Tibial artery (tissue), 4 donors: ENCODE data around the gene WNT2.

Experiments
- DNase-seq, 2 donors: peaks; one replicate each; pipeline ENCODE4 v3.0.0-alpha.2; 2019
- H3K27ac ChIP-seq, 2 donors: fragments of 200-600 bp; sonication (generic) in 1 of 2; 1 replicate in 1 of 2; 2 replicates in 1 of 2; pipeline ENCODE4 v1.5.1; 2018 to 2019; ENCODE audit warnings: mild to moderate bottlenecking in 1 of 2
- H3K27me3 ChIP-seq, 2 donors: fragments of 200-600 bp; sonication (generic) in 1 of 2; one replicate each; pipeline versions ENCODE4 v1.5.1 to v1.6.0; 2016 to 2019
- H3K36me3 ChIP-seq, 3 donors: fragments of 200-600 bp; sonication (generic) in 2 of 3; one replicate each; pipeline ENCODE4 v1.5.1; 2016 to 2019; ENCODE audit warnings: mild to moderate bottlenecking in 2 of 3
- H3K4me1 ChIP-seq, 4 donors: fragments of 200-600 bp; sonication (generic) in 2 of 4; 1 replicate in 3 of 4; 2 replicates in 1 of 4; pipeline ENCODE4 v1.5.1; 2016 to 2019
- H3K4me3 ChIP-seq, 2 donors: fragments of 200-600 bp; sonication (generic) in 1 of 2; 1 replicate in 1 of 2; 2 replicates in 1 of 2; pipeline ENCODE4 v1.5.1; 2018 to 2019; ENCODE audit warnings: mild to moderate bottlenecking in 2 of 2
- H3K9me3 ChIP-seq, 3 donors: fragments of 200-600 bp; sonication (generic) in 1 of 3; one replicate each; pipeline ENCODE4 v1.5.1; 2016 to 2019
- intact Hi-C: fragments of 100-400 bp; cut with DNase I; formaldehyde crosslinking; loops from one replicate; pipeline ENCODE4 v1.15.0; 2023; ENCODE audit warnings: low total_unique reads
- TF ChIP-seq, protein P1 (sequence below), 2 experiments: fragments of 200-600 bp in 1 of 2; fragments of 450-650 bp in 1 of 2; IDR thresholded peaks; one replicate each; pipeline ENCODE4 v1.5.1; 2017 to 2019; ENCODE audit warnings: antibody characterized with exemption in 2 of 2, mild to moderate bottlenecking in 1 of 2, moderate library complexity in 1 of 2

Gene WNT2

DNA sequence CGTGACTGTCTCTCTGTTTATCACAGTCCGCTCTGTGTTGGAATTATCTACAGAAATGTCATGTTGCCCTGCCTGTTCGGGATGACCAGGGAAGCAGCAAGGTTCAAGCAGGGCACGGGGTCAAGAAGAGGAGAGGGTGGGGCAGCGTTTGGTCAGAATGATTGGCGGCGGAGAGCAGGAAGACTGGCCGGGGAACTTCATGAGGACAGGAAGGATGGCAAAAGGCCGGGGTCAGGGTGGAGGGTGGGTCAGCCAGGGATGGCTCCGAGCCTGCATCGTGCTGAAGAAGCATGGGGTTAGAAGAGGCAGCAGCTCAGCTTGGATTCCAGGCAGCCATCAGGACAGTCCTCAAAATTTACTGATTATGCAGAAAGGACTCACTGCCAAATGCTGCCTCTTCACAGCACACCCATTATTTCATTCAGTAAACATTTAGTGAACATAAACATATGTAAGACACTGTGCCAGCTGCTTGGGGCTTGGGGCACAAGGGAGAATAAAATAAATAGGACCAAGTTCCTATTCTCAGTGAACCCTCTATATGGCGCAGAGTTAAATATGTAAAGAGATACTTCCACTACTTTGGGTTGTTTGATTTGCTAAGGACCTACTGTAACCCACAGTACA is 42.8 kb downstream of the WNT2 start:
- Histone ChIP-seq H3K36me3 (no peaks in the 10 kb centered on the region), H3K4me3 (no peak overlapping the region), H3K9me3 (no peaks in the 10 kb centered on the region), H3K27ac (no peak overlapping the region), H3K4me1 (no peaks in the 10 kb centered on the region), H3K27me3 (no peaks in the 10 kb centered on the region)
- TF ChIP-seq, protein P1, sequence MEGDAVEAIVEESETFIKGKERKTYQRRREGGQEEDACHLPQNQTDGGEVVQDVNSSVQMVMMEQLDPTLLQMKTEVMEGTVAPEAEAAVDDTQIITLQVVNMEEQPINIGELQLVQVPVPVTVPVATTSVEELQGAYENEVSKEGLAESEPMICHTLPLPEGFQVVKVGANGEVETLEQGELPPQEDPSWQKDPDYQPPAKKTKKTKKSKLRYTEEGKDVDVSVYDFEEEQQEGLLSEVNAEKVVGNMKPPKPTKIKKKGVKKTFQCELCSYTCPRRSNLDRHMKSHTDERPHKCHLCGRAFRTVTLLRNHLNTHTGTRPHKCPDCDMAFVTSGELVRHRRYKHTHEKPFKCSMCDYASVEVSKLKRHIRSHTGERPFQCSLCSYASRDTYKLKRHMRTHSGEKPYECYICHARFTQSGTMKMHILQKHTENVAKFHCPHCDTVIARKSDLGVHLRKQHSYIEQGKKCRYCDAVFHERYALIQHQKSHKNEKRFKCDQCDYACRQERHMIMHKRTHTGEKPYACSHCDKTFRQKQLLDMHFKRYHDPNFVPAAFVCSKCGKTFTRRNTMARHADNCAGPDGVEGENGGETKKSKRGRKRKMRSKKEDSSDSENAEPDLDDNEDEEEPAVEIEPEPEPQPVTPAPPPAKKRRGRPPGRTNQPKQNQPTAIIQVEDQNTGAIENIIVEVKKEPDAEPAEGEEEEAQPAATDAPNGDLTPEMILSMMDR (IDR thresholded peaks at IDR 0.05), result no peak
- no peak for DNase-seq
- intact Hi-C loops, result no loop called here

DNA sequence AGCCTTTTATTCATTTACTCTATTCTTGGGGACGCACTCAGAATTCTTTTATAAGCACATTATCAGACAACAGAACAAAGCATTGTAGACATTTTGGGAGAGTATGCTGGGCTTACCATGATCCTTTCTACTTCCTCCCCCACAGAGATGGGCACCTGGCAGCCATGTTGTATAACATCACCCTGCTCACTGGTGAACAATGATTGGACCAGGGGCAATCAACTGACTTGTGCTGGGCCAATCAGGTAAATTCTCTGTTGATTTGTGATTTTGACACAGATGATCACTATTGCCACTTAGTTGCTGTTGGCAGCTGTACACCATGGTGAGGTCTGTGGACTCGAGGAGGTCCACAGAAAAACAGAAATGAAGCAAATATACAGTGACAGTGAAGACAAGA is 43.7 kb downstream of the WNT2 start:
- Histone ChIP-seq H3K4me1 (no peaks in the 10 kb centered on the region), H3K4me3 (no peak overlapping the region), H3K27me3 (no peaks in the 10 kb centered on the region), H3K27ac (no peak overlapping the region), H3K36me3 (no peaks in the 10 kb centered on the region), H3K9me3 (no peaks in the 10 kb centered on the region)
- no peak for DNase-seq
- intact Hi-C loops, result no loop called here
- TF ChIP-seq, protein P1 (IDR thresholded peaks at IDR 0.05), result no peak

DNA sequence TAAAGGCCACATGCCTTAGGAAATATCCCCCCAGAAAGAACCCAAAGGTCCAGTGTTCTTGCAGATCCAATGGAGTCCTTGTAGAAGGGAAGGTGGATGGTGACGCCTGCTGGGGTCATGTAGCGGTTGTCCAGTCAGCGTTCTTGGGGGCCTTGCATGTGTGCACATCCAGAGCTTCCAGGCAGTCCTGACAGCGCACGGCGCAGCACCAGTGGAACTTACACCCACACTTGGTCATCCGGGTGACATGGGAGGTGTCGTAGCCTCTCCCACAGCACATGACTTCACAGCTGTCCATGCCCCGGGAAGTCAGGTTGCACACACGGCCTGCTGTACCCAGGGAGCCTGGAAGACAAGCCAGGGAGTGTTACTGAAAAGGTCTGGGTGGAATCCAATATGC is 44.8 kb downstream of the WNT2 start:
- no peak for DNase-seq
- H3K9me3 ChIP-seq, result no peaks in the 10 kb centered on the region
- H3K36me3 ChIP-seq, result no peaks in the 10 kb centered on the region
- intact Hi-C loops, result no loop called here
- no peaks in the 10 kb centered on the region for H3K27me3 ChIP-seq
- no peak overlapping the region for H3K4me3 ChIP-seq
- no peaks in the 10 kb centered on the region for H3K4me1 ChIP-seq
- TF ChIP-seq, protein P1 (IDR thresholded peaks at IDR 0.05), result no peak
- no peak overlapping the region for H3K27ac ChIP-seq

DNA sequence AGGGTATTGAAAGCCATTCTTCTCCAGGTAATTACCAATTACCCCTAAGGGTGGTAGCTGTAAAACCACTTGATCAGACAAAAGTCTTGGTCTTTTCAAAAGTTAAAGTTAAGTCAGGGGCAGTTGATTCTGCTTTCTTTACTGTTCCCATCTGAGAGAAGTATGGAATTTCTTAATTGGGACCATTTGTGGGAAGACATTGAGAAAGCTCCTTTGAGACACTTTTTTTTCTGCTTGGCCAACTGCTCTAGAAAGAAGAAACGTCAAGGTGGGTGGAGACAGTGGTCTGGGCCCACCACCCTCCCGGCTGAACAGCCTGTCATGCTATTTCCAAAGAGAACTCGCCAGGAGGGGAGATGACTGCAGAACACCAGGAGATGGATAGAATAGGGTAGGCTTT is 45.3 kb downstream of the WNT2 start:
- Histone ChIP-seq H3K4me3 (no peak overlapping the region), H3K9me3 (no peaks in the 10 kb centered on the region), H3K27ac (no peak overlapping the region), H3K27me3 (no peaks in the 10 kb centered on the region), H3K4me1 (no peaks in the 10 kb centered on the region), H3K36me3 (no peaks in the 10 kb centered on the region)
- TF ChIP-seq, protein P1 (IDR thresholded peaks at IDR 0.05), result no peak
- DNase-seq, result no peak
- intact Hi-C loops, result no loop called here

DNA sequence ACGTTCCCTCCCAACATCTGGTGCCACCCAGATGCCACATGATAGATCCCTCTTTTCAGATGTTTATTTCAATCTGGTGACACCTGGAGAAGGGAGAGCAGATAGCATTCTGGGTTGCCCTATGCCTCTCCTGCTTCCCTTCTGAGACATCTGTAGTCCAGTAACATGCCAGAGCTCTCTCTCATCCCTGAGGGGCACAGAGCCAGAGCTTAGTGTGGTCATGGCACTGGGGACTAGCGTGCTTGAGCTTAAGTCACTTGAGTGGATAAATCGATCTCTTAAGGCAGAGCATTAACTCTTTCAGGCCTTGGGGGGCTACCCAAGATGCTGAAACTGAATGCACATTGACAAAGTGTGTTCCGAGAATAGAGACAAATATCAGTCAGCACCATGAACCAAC is 47.9 kb downstream of the WNT2 start:
- peaks cover 0 to 6% (median 0%) of the 10 kb centered on the region in 4 donors for H3K4me1 ChIP-seq
- no peak overlapping the region for H3K27ac ChIP-seq
- intact Hi-C loops, result no loop called here
- no peaks in the 10 kb centered on the region for H3K27me3 ChIP-seq
- DNase-seq, result no peak
- TF ChIP-seq, protein P1 (IDR thresholded peaks at IDR 0.05), result no peak
- H3K36me3 ChIP-seq, result no peaks in the 10 kb centered on the region
- H3K9me3 ChIP-seq, result no peaks in the 10 kb centered on the region
- H3K4me3 ChIP-seq, result no peak overlapping the region

DNA sequence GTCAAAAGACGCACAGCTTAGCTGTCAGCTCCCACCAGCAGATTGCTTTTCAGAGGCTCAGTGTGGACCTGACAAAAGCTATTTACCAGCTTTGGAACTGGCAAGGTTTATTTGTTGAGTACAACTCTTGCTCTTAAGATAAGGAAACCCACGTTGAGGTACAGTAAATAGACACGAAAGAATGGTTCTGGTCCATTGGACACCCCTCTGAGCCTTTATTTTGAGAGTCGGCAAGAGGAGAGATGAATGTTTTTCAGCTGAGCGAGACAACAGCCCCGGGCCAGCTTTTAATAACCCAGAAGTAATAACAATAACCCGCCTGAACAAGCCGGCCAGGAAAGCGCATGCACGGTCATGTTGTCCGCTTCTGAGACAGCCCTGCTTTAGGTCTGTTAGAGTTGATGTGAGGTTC is 49.0 kb downstream of the WNT2 start:
- Histone ChIP-seq H3K27me3 (no peaks in the 10 kb centered on the region), H3K4me1 (peaks cover 0 to 16% (median 2%) of the 10 kb centered on the region in 4 donors), H3K9me3 (no peaks in the 10 kb centered on the region), H3K4me3 (no peak overlapping the region), H3K36me3 (no peaks in the 10 kb centered on the region), H3K27ac (no peak overlapping the region)
- TF ChIP-seq, protein P1 (IDR thresholded peaks at IDR 0.05), result no peak
- DNase-seq, result no peak
- intact Hi-C loops, result no loop called here
